ENCODE data around the gene TEX19.
A peak's percentile ranks its signal among the peaks of the same experiment; 100 is the strongest.

Gene TEX19, protein sequence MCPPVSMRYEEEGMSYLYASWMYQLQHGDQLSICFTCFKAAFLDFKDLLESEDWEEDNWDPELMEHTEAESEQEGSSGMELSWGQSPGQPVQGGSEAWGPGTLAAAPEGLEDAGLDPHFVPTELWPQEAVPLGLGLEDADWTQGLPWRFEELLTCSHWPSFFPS

DNA sequence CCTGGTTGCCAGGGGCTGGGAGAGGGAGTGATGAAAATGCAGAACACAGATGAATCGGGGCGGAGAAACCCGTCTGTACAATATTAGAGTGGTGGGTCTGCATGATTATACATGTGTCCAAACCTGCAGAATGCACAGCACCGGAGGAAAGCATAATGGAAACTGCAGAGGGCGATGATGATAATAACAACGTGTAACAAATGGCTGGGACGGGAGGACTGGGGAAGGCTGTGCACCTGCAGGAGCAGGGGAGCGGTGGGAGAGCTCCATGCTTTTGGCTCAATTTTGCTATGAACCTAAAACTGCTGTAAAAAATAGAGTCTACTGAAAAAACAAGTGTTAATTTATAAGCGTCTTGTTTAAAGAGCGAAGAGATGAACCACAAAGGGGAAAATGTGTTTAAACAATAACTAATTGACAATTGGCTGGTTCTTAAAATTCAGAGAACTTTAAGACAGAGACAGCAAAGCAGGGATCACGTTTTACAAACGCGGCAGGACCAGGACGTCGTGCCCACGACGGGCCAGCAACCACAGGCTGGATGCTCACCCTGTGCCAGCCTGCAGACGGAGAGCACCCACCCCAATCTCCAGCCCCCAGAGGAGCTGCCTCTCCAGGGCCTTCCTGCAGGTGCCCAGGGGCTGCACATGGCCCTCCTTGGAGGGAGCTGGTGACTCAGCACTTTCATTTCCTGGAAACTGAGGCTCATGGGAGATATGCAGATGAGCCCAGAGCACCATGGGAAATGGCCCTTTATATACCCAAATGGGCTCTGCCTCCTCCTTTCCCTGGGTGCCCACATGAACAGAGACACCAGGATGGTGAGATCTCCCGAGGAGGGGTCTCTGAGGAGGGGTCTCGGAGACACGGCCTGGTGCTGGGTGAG lies at the start of gene TEX19:
TEX19 (plus strand) TSS at position 783 of the 886 bp plus-strand sequence. CDS start 2,904 bp downstream, outside the sequence.
- DNase-seq = no peak

DNA sequence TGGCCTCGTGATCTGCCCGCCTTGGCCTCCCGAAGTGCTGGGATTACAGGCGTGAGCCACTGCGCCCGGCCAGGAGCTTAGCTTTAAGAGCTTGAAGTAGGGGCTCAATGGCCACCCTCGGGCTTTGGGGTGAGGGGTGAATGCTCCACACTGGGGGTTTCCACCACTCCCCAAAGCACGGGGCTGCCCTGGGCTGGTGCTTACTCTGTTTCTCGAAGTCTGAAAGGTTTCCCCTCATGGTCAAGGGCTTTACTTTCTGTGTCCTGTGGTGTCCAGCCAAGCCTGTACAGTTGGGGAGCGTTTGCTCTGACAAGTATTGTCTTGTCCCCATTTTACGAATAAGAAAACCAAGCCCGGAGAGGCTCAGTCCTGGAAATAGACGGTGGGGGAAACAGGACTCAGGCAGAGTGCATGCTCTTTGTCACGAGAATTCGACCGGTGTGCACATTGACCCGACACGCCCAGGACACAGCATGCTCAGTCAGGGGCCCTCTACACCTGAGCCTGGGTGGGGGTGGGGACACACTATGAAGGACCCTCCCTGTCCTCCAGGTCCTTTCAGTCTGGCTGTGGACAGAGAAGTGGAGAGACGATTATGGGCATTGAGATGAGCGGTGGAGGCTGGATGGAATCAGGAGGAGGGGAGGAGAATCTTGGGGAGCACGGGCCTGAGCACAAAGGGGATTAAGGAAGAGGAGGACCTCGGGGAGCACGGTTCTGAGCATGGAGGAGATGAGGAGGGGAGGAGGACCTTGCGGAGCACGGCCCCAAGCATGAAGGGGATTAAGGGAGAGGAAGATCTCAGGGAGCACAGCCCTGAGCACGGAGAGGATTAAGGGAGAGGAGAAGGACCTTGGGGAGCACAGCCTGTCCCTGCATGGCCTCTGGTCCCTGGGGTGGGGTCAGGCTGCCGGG lies 49.1 kb upstream of the TEX19 start:
- DNase-seq = no peak

DNA sequence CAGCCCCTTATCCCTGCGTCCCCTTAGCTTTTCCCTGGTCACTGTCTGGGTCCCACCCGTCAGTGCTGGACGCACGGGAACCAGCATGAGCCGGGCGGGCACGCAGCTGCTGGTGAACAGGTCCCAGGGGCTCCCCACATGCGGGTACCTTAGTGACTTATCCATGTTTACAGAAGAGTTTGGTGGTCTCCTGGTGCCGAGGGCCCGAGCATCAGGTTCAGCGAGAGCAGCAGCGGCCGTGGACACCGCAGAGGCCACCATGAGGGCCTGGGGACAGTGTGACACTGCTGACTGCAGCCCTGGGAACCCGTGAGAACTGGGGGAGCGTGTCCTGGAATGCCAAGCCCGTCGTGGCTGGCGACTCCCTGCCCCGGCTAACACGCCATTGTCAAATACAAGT lies 48.2 kb upstream of the TEX19 start:
- no peak for DNase-seq

DNA sequence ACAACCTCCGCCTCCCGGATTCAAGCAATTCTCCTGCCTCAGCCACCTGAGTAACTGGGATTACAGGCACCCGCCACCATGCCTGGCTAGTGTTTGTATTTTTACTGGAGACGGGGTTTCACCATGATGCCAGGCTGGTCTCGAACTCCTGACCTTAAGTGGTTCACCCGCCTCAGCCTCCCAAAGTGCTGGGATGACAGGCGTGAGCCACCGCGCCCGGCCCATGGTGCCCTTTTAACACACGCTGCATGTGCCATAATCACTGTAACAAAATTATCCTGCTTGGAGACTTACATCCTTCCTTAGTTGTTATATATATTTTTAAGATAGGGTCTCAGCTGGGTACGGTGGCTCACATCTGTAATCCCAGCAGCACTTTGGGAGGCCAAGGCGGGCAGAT lies 47.1 kb upstream of the TEX19 start:
- DNase-seq = no peak

DNA sequence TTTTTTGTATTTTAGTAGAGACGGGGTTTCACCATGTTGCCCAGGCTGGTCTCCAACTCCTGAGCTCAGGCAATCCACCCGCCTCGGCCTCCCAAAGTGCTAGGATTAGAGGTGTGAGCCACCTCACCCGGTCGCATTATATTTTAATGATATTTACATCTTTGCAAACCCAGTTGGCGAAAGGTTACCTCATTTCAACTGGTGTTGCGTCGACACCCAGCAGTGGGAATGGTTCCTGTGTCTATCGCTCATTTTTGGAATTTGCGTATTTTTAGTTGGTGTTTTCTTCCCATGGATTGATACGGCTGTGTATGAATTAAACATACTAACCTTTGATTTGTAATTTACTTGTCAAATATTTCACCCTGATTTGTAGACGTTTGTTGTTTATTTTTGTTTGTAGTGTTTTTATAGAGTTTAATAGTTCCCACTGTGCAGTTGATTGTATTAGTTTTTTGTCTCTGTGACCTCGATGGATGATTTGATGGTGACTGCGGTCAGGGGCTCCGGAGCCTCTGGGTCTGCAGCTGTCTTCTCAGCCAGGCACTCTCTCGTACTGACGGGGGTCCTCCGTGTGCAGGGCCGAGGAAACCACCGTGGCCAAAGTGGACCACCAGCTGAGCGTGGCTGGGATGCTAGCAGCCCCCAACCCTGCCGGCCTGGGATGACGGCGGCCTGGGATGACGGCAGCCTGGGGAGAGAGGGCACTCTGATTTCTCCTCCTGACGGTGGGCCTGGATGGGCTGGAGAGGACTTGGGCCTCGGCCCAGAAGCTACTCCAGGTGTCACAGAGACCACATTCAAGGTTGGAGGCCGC lies 45.6 kb upstream of the TEX19 start:
- DNase-seq = no peak

DNA sequence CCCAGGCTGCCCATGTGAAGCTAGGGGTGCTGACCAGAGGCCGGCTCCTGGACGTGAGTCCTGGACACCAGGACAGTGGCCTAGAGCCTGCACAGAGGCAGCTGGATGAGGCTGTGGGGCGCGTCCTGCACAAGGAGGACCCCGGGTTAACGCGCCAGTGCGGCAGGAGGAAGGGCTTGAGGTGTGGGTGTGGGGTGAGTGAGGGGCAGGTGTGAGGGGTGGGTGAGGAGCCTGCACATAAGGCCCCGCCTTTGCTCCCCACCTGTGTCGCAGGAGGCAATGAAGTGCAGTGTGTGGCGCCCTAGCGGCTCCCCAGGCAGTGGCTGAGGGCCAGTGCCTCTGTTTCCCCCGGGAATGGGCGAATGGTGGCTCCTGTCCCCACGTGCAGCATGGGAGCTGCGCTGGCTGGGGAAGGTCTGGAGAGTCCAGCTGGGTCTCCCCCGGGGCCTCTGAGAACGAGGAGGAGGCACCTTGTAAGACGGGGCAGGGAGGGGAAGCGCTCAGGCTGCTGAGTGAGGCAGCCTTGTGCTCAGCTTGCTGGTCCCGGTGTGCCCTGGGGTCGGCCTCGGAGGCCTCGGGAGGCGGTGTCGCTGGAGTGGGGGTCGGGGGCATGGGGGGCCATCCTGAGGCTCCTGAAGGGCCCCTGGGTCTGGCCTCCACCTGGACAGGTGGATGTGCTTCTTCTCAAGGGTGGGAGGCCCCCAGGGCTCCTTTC lies 44.9 kb upstream of the TEX19 start:
- no peak for DNase-seq

DNA sequence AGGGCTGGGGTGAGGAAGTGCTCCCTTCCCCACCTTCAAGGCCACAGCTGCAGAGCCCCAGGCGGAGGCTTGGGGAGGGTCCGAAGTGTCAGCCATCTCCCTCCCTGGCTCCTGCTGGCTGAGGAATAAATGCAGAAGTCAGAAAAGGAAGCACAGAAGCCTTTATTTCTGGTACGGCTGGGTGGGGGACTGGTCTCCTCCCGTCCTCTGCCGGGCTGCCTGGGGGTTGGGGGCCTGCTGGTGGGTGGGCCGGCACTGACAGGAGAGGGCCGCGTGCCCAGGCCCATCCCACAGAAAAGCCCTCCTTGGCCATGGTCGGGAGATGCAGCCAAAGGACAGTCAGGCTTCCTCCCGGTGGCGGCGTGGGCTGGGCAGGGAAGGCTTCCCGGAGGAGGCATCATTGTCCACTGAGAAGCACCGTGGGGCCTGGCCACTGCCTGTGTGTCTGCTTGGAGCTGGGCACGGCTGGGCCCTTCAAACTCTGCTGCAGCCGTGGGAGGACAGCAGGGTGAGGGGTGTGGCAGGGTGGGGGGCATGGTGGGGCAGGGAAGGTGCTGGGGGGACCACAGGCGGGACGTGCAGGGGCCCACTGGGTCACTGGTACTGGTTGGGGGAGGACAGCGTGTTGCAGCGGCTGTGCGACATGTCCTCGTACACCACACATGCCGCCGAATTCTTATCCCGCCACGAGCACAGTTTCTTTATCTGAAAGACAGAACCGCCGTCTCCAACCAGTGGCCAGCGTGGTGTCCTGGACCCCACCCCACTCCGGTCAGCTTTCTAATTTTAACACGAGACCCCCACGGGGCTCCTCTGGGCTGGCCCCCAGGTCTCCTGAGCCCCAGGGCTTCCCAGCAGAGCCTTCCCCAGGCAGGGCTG lies 44.1 kb upstream of the TEX19 start:
- DNase-seq = no peak

DNA sequence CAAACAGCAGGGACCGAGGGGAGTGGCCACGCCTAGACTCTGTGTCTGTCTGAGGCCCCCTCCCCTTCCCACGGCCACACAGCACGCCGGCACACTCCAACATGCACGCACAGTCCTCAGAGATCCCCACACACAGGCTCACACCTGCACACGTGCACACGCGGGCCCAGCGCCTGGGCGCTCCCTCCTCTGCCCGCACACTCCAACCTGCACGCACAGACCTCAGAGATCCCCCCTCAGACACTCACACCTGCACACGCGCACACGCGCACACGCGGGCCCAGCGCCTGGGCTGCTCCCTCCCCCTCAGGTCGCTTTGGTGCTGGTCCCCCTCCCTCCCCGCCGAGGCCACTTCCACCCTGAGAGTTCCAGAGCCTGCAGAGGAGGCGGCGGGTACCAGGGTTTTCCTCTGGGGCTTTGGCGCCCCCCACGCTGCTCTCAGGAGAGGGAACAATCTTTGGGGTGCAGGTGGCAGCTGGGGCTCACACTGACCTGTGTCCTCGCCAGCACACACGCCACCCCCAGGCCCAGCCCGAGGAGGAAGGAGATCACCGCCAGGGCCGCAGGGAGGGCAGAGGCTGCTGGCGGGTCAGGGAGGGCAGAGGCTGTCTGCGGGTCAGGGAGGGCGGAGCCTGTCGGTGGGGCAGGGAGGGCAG lies 43.2 kb upstream of the TEX19 start:
- DNase-seq = peak; percentile 53

DNA sequence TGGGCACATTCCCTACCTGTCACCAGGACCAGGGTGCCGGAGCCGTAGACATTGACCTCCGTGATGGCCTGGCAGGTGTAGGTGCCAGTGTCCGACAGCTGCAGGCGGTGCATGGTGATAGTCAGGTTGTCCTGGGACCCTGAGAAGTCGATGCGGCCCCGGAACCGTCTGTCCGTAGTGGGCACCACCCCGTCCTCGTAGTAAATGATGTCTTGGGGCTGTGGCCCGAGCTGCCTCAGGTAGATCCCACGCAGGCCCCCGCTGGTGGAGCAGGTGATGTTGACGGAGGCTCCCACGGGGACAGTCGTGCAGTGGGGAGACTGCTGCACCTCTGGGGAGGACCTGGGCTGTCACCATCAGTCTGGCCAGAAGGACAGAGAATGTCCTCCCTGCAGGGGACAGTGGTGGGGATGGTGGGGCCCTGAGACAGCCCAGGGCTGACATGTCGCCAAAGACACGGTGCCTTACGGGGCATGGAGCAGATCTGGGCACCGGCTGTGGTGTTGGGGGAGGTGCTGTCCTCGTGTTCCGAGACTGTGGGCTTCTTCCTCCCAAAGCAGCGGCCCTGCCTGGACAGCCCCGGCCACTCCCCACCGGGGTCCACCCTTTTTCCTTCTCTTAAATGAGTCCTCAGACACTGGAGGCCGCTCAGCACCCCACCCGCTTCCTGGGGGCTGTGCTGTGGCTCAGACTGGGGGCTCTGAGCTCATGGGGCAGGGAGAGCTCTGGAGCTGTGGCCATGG lies 42.2 kb upstream of the TEX19 start:
- DNase-seq = peak; percentile 23

DNA sequence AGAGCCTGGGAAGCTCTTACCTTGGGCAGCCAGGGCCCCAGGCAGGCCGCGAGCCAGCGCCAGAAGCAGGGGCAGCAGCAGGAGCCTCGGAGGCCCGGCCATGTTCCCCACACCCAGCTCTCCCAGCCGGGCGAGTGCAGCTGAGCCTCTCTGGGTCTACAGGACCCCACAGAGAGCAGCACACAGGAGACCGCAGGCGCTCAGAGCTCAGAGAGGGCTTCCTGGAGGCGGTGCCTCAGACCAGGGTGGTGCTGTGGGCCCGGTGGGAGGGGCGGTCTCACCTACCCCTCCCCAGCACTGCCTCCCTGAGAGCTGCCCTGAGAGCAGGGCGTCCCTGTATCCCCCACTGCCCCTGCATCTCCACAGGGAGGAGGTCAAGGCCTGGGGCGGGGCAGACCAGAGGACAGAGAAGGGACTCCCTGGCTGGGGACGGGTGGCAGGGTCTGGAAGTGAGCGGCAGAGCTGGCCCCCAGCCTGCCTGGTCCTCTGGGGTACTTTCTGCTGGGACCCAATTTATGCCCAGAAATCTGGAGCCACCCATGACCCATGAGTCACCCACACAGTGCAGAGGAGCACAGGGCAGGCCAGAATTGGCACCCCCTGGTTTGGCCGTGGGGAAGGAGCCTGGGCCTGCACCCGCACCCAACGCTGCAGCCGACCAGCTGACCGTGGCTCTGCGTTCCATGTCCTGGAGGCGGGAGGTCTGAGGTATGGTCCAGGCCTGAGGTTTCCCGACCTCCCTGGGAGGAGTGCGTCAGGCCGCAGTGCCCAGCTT lies 41.5 kb upstream of the TEX19 start, which contains the start of gene CD7:
CD7 (minus strand) TSS at position 215 of the 775 bp plus-strand sequence; CDS start at position 102, 113 bp downstream.
- DNase-seq = peak; percentile 66

DNA sequence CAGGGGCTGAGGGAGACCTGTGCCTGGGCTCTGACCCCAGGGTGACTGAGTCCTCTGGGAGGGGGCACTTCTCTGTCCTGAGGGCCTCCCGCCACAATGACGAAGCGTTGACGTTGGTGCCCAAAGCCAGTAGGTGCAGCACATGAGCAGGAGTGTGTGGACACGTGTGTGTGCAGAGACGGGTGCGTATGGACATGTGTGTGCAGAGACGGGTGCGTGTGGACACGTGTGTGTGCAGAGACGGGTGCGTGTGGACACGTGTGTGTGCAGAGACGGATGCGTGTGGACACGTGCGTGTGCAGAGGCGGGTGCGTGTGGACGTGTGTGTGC lies 40.9 kb upstream of the TEX19 start:
- DNase-seq = no peak

DNA sequence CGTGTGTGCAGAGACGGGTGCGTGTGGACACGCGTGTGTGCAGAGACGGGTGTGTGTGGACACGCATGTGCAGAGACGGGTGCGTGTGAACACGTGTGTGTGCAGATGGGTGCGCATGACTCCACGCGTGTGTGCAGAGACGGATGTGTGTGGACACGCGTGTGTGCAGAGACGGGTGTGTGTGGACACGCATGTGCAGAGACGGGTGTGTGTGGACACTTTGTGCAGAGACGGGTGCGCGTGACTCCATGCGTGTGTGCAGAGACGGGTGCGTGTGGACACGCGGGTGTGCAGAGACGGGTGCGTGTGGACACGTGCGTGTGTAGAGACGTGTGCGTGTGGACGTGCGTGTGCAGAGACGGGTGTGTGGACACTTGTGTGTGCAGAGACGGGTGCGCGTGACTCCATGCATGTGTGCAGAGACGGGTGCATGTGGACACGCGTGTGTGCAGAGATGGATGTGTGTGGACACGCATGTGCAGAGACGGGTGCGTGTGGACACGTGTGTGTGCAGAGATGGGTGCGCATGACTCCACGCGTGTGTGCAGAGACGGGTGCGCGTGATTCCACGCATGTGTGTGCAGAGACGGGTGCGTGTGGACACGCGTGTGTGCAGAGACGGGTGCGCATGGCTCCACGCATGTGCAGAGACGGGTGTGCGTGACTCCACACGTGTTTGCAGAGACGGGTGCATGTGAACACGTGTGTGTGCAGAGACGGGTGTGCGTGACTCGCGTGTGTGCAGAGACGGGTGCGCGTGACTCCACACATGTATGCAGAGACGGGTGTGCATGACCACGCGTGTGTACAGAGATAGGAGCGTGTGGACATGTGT lies 40.1 kb upstream of the TEX19 start:
- no peak for DNase-seq

DNA sequence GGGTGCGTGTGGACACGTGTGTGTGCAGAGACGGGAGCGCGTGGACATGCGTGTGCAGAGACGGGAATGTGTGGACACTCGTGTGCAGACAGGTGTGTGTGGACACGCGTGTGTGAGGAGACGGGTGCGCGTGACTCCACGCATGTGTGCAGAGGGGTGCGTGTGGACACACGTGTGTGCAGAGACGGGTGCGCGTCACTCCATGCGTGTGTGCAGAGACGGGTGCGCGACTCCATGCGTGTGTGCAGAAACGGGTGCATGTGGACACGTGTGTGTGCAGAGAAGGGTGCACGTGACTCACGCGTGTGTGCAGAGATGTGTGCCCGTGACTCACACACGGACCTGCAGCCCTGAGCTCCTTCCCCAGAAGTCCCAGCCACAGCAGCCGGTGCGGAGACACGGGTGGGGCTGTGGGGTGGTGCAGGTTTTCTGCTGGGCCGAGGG lies 39.4 kb upstream of the TEX19 start:
- DNase-seq = no peak

DNA sequence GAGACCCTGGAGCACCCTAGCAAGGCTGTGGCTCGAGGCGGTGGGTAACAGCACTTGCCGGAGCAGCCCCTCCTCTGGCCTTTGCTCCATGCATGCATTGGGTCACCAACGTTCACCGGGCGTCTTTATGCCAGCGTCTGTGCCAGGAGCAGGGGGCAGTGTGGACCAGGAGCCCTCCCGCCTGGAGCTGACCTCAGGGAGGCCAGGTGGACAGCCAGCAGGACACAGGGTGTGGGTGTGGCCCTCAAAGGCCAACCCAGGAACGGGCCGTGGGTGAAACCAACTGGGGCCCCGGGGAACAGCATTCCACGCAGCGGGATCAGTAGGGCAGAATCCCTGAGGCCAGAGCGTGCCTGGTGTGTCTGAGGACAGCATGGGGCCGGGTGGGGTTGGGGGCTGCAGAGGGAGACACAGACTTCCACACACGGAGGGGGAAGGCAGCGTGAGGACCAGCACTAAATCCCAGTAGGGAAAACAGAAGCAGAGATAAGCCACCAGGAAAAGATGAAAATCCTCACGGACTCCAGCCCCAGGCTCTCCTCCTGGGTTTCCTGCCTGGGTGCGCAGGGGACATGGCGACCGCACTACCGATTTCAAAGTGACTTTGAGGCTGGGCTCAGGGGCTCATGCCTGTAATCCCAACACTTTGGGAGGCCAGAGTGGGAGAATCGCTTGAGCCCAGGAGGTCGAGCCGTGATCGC lies 38.8 kb upstream of the TEX19 start:
- DNase-seq = no peak

DNA sequence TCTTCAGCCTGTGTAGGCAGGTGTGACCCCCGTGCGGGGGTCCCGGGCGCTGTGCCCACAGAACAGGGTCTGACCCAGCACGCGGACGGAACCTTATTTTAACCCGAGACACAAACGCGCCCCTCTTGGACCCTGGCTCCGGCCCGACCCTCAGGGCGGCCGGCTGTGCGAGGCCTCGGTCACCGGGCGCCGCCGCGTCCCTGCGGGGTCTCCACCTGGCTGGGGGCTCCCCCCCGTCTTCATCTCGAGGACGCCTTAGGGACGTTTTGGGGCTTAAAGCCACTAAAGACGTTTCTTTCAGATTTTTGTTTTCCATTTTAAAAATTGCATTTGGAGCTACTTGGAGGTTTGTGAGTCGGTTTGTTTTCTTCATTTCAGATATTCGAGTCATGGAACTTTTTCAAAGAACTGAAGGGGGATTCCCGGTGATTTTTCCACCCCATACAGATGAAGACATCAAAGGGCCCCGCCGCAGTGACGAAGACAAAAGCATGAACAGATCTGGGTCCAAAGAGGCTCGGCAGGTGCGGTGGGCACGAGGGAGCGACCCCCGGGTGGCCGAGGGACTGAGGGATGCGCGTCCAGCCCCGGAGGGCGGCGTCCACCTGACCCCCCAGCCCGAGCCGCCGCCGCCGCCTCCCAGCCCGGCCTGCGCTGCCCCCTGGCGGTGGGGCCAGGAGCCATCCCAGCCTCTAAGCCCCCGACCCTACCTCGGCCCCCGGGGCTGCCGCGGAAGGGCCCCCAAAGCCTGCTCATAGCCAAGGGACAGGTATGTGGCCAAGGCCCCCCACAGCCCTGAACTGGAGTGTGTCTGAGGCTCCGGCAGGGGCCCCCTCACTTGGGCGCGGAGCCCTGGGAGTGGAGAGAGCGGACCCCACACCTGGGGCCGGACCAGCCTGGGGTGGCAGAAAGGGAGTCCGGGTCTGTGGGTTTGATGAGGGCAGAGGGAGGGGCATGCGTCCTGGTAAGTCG lies 37.8 kb upstream of the TEX19 start:
- peak; percentile 82 for DNase-seq

Measured in activated naive CD4-positive, alpha-beta T cell treated with Interleukin-2 at 50 U/mL for 16 hours (primary cell).